ENCODE data around the gene FTH1.

Gene FTH1

DNA sequence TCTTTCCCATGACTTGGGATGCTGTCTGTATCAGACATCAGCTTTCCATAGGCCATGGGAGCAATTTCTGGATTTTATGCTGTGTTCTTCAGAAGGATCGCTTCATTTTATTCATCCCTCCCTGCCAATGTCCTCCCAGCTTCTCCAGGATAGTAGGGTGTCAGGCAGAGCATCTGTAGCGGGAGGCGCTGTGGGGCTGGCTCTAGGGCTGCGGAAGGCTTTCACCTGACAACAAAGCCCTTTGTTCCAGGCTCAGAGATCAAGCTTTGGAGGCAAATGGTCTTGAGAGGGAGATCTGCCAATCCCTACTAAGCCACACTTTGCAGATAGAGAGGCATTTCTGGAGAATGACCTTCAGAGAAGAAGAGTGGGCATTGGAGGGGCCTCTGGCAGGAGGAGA, 29.5 kb upstream of the FTH1 start:
- TF ChIP-seq, protein P1, sequence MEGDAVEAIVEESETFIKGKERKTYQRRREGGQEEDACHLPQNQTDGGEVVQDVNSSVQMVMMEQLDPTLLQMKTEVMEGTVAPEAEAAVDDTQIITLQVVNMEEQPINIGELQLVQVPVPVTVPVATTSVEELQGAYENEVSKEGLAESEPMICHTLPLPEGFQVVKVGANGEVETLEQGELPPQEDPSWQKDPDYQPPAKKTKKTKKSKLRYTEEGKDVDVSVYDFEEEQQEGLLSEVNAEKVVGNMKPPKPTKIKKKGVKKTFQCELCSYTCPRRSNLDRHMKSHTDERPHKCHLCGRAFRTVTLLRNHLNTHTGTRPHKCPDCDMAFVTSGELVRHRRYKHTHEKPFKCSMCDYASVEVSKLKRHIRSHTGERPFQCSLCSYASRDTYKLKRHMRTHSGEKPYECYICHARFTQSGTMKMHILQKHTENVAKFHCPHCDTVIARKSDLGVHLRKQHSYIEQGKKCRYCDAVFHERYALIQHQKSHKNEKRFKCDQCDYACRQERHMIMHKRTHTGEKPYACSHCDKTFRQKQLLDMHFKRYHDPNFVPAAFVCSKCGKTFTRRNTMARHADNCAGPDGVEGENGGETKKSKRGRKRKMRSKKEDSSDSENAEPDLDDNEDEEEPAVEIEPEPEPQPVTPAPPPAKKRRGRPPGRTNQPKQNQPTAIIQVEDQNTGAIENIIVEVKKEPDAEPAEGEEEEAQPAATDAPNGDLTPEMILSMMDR (conservative IDR thresholded peaks at IDR 0.05), result no peak
- H3K27ac ChIP-seq, result no peak overlapping the region

GRCh38 chr11:61994981-61995380, 27.5 kb upstream of the FTH1 start:
- TF ChIP-seq, protein P1 (conservative IDR thresholded peaks at IDR 0.05), result no peak
- no peak overlapping the region for H3K27ac ChIP-seq

DNA sequence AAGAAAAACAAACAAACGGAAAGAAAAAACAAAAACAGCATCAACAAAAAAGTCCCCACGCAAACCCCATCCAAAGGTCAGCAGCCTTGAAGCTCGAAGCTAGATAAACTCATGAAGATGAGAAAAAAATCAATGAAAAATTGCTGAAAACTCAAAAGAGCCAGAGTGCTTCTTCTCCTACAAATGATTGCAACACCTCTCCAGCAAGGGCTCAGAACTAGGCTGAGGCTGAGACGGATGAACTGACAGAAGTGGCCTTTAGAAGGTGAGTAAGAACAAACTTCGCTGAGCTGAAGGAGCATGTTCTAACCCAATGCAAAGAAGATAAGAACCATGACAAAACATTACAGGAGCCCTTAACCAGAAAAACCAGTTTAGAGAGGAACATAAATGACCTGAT, 18.4 kb upstream of the FTH1 start:
- TF ChIP-seq, protein P1 (conservative IDR thresholded peaks at IDR 0.05), result no peak
- no peak overlapping the region for H3K27ac ChIP-seq

DNA sequence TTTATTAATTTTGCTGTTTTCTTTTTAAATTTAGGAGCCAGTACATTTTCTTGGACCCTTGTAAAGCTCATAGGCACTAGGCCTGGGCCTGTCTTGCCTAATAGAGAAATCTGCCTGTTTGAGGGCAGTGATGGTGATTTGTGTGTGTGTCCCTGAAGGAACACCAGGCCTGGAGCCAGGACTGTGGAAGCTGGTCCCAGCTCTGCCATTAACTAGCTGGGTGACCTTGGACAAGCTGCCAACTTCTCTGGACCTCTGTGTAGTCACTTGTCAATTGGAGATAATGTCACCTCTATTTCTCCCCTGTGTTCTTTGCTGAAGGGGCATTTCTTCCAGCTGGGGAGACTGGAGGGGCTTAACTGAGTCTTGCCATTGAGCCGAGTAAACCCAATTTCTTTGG, 16.0 kb upstream of the FTH1 start:
- H3K27ac ChIP-seq, result no peak overlapping the region

GRCh38 chr11:61980783-61981541, 13.5 kb upstream of the FTH1 start:
- TF ChIP-seq, protein P1 (conservative IDR thresholded peaks at IDR 0.05), result no peak
- H3K27ac ChIP-seq, result no peak overlapping the region

More for the DNA sequence above, 16.0 kb upstream of the FTH1 start:
- TF ChIP-seq, protein P1 (conservative IDR thresholded peaks at IDR 0.05), result no peak

DNA sequence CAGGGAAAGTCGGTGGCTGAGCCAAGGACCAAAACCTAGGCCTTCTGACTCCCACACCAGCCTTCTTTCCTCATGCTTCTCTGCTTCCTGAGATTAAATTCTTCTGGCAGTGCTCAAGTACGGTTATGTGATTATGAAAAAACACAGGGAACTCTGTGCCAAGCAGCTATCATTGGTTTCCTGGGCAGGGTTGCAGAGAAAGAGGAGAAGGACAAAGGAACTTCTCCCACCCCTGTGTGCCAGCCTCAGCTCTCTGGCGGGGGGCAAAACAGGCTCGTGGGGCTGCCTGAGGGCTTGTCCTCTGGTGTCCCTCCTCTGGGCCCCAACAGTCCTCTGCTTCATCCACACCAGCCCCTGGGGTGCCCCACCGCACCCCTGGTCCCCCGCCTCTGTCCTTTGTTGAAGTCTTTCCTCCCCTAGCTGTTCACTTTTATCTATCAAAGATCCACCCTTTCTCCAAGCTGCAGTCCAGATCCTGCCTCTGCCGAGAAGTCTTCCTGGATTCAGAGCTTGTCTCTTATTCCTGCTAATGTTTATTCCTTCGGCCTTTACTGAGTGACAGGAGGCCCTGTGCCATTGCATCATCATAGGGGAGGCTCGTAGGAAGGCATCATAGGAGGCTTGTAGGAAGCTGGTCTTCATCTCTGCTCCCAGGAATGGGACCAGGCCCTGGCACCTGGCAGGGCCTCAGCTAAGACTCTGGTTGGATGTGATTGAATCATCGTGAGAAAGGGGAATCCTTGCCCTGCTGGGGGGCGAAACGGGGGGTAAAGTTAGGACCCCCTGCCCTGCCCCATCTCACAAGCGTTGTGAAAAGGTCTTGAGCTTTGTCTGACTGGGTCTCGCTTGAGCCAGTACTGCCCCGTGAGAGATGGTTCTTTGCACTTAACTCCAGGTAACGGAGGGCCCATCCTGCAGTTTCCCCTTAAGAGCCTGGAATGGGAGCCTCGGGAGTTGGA, 11.5 kb upstream of the FTH1 start:
- TF ChIP-seq, protein P1 (conservative IDR thresholded peaks at IDR 0.05), result no peak
- H3K27ac ChIP-seq, result no peak overlapping the region

- TF ChIP-seq, protein P1 (conservative IDR thresholded peaks at IDR 0.05), result no peak
- no peak overlapping the region for H3K27ac ChIP-seq
Measured at GRCh38 chr11:61976813-61977475, 9.5 kb upstream of the FTH1 start.

All from VCaP (cell line).